ENCODE results near the gene FUT6.

FUT6 gene

DNA sequence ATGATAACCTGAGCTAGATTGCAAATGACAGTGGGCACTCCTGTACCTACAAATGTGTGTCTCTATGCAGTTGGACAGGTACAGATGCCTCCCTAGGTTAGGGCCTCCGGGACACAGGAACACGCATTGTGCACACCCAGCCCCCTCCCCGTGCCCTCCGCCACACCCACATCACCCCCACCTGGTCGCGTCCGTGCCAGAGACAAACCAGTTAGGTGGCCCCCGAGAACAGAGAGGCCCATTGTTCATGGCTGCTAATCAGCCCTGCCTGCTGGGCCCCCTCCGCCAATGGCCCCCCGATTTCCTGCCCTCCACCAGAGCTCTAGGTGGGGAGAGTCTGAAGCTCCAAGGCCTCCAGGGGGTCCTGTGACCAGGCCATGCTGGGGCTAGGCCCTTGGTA, 20.9 kb downstream of the FUT6 start:
- H3K4me3 Mint-ChIP-seq: no peak overlapping the region
- H3K36me3 Mint-ChIP-seq (ENCODE audit: low read depth): no peaks in the 10 kb centered on the region
- H3K27ac Mint-ChIP-seq: no peak overlapping the region
- no peak for DNase-seq
- no peaks in the 10 kb centered on the region for H3K9me3 Mint-ChIP-seq
- peaks cover 10% of the 10 kb centered on the region for H3K4me1 Mint-ChIP-seq
- peaks cover 23% of the 10 kb centered on the region for H3K27me3 Mint-ChIP-seq (ENCODE audit: low read depth, poor library complexity)
- TF ChIP-seq, protein P1, sequence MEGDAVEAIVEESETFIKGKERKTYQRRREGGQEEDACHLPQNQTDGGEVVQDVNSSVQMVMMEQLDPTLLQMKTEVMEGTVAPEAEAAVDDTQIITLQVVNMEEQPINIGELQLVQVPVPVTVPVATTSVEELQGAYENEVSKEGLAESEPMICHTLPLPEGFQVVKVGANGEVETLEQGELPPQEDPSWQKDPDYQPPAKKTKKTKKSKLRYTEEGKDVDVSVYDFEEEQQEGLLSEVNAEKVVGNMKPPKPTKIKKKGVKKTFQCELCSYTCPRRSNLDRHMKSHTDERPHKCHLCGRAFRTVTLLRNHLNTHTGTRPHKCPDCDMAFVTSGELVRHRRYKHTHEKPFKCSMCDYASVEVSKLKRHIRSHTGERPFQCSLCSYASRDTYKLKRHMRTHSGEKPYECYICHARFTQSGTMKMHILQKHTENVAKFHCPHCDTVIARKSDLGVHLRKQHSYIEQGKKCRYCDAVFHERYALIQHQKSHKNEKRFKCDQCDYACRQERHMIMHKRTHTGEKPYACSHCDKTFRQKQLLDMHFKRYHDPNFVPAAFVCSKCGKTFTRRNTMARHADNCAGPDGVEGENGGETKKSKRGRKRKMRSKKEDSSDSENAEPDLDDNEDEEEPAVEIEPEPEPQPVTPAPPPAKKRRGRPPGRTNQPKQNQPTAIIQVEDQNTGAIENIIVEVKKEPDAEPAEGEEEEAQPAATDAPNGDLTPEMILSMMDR (IDR thresholded peaks at IDR 0.05): no peak

DNA sequence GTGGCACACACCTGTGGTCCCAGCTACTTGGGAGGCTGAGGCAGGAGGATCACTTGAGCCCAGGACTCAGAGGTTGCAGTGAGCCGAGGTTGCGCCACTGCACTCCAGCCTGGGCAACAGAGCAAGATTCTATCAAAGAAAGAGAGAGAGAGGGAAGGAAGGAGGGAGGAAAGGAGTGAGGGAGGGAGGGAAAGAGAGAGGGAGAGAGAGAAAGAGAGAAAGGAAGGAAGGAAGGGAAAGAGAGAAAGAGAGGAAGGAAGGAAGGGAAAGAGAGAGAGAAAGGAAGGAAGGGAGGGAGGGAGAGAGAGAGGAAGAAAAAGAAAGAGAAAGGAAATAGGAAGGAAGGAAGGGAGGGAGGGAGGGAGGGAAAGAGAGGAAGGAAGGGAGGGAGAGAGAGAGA, 22.3 kb downstream of the FUT6 start:
- Mint-ChIP-seq H3K9me3 (no peaks in the 10 kb centered on the region), H3K27ac (no peak overlapping the region), H3K4me1 (peaks cover 10% of the 10 kb centered on the region), H3K36me3 (ENCODE audit: low read depth) (no peaks in the 10 kb centered on the region), H3K4me3 (no peak overlapping the region), H3K27me3 (ENCODE audit: low read depth, poor library complexity) (peaks cover 19% of the 10 kb centered on the region)
- TF ChIP-seq, protein P1 (IDR thresholded peaks at IDR 0.05): no peak
- DNase-seq: no peak

DNA sequence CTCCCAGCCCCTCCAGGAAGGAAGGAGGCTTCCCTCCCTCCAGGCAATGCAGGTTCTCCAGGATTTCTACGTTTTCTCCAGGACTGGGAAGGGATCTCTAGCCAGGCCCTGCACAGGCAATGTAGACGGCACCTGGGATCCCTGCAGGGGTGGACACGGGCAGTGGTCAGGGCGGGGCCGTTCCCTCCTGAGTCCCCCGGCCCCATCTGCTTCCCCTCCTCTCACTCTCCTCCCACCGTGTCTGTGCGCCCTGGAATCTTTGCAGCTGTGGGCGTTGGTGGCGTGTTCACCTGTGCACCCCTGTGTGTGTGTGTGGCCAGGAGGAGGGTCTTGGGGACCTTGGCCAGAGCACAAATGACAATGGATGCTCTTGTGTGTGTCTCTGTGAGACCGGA, 24.7 kb downstream of the FUT6 start:
- TF ChIP-seq, protein P1 (IDR thresholded peaks at IDR 0.05): no peak
- H3K4me3 Mint-ChIP-seq: no peak overlapping the region
- peaks cover 22% of the 10 kb centered on the region for H3K27me3 Mint-ChIP-seq (ENCODE audit: low read depth, poor library complexity)
- H3K9me3 Mint-ChIP-seq: no peaks in the 10 kb centered on the region
- H3K36me3 Mint-ChIP-seq (ENCODE audit: low read depth): no peaks in the 10 kb centered on the region
- H3K27ac Mint-ChIP-seq: peak overlapping the region; percentile 84
- DNase-seq: no peak
- peaks cover 10% of the 10 kb centered on the region for H3K4me1 Mint-ChIP-seq

DNA sequence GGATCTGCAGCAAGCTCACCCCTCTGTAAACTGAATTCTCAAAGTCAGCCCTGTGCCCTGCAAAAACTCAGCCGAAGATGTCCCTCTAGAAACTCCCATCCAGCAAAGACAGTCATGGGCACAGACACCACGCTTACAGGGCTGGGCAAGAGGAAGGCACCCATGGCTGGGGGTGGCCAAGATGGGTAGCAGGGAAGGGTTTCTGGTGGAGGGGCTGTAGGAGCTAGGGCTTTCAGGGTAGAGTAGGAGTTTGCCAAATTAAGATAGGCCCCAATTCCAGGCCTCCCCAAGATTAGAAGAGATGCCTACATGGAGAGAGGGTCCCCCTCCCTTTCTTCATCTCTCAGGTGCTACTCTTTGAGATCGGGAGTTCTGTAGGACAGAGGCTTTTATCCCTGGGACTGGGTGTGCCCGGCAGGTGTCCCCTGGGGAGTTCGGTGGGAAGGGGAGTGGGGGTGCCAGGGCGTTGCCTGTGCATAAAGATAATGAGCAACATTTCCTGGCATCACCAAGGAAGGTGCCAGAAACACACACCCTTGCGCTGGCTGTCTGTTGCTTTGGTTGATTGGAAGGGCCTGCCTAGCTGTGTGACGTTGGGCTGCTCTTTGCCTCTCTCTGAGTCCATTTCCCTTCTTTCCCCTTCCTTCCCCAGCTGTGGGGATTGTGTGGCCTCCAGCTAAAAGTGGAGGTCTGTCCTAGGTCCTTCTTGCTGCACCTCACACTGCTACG, 25.2 kb downstream of the FUT6 start:
- Mint-ChIP-seq H3K27me3 (ENCODE audit: low read depth, poor library complexity) (peaks cover 20% of the 10 kb centered on the region), H3K9me3 (no peaks in the 10 kb centered on the region), H3K27ac (peak overlapping the region; percentile 59), H3K4me3 (no peak overlapping the region), H3K36me3 (ENCODE audit: low read depth) (no peaks in the 10 kb centered on the region), H3K4me1 (peaks cover 10% of the 10 kb centered on the region)
- no peak for DNase-seq
- TF ChIP-seq, protein P1 (IDR thresholded peaks at IDR 0.05): no peak

DNA sequence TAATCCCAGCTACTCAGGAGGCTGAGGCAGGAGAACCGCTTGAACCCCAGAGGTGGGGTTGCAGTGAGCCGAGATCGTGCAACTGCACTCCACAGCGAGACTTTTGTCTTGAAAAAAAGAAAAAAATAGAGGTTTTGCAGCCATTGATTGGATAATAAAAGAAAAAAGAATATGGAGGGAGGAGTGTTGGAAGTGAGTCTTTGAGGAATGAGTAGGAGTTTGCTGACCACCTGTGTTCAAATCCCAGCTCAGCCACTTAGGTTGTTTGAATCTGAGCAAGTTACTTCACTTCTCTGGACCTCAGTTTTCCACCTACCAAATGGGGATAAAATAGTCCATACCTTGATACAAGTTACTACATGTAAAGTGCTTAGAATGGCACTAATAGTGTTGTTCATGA, 28.4 kb downstream of the FUT6 start:
- H3K27me3 Mint-ChIP-seq (ENCODE audit: low read depth, poor library complexity): peaks cover 22% of the 10 kb centered on the region
- TF ChIP-seq, protein P1 (IDR thresholded peaks at IDR 0.05): no peak
- no peak overlapping the region for H3K27ac Mint-ChIP-seq
- H3K4me1 Mint-ChIP-seq: peaks cover 24% of the 10 kb centered on the region
- H3K4me3 Mint-ChIP-seq: no peak overlapping the region
- no peaks in the 10 kb centered on the region for H3K9me3 Mint-ChIP-seq
- DNase-seq: no peak
- no peaks in the 10 kb centered on the region for H3K36me3 Mint-ChIP-seq (ENCODE audit: low read depth)

DNA sequence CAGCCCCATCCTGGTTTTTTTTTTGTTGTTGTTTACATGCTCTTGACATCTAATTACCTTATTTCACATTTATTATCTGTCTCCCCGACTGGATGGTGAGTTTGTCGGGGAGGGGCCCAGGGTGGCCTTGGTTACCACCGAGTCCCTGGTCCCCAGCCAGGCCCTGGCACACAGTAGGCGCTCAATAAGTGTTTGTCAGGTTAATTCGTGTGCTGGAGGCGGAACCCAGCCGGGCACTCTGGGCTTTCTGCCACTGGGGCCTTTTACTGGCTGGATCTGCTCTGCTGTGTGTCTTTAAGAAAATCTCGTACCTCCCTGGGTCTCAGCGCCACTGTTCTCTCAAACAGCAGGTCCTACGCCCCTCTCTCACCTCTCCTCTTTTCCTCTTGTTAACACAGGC, 30.0 kb downstream of the FUT6 start:
- peak overlapping the region; percentile 66 for H3K27ac Mint-ChIP-seq
- no peak overlapping the region for H3K4me3 Mint-ChIP-seq
- peaks cover 25% of the 10 kb centered on the region for H3K27me3 Mint-ChIP-seq (ENCODE audit: low read depth, poor library complexity)
- H3K9me3 Mint-ChIP-seq: no peaks in the 10 kb centered on the region
- TF ChIP-seq, protein P1 (IDR thresholded peaks at IDR 0.05): no peak
- H3K36me3 Mint-ChIP-seq (ENCODE audit: low read depth): no peaks in the 10 kb centered on the region
- DNase-seq: no peak
- H3K4me1 Mint-ChIP-seq: peaks cover 19% of the 10 kb centered on the region

Measured in nephron progenitor cell (in vitro differentiated cells).